Measurements from ENCODE around the gene RPA1.

GRCh38 chr17:1868090-1868489 lies 38.3 kb downstream of the RPA1 start:
- no peak for TF ChIP-seq CTCF (IDR thresholded peaks at IDR 0.05 in 2 of 3, conservative IDR thresholded peaks at IDR 0.05 in 1 of 3; ENCODE audit: borderline replicate concordance in 1 of 3, insufficient read depth in 1 of 3, low read depth in 2 of 3, low read length in 2 of 3)
- no peak for TF ChIP-seq ZFX (IDR thresholded peaks at IDR 0.05)
- TF ChIP-seq REST (IDR thresholded peaks at IDR 0.05; ENCODE audit: low read depth), result no peak
- no peak for TF ChIP-seq POLR2A (IDR thresholded peaks at IDR 0.05; ENCODE audit: borderline replicate concordance, extremely low read depth, insufficient read depth, insufficient read length)
- no peak for TF ChIP-seq EGR1 (IDR thresholded peaks at IDR 0.05; ENCODE audit: low read depth)
- TF ChIP-seq EZH2phosphoT487 (IDR thresholded peaks at IDR 0.05; ENCODE audit: borderline replicate concordance), result no peak
